Adrenal gland (tissue), 5 donors: ENCODE data around the gene CAMKMT.

Experiments
- CTCF ChIP-seq, 6 experiments: fragments of 450-650 bp in 4 of 6; fragments of 200-600 bp in 2 of 6; sonication (generic) in 1 of 6; IDR thresholded peaks; 1 replicate in 5 of 6; 2 replicates in 1 of 6; pipeline versions ENCODE4 v1.5.1 to v1.8.0; 2016 to 2021; ENCODE audit warnings: antibody characterized with exemption in 6 of 6, mild to moderate bottlenecking in 2 of 6, moderate library complexity in 1 of 6
- POLR2A ChIP-seq, 2 donors: fragments of 450-650 bp; IDR thresholded peaks; one replicate each; pipeline ENCODE4 v1.6.1; 2017; ENCODE audit warnings: antibody characterized with exemption in 2 of 2, mild to moderate bottlenecking in 2 of 2, moderate library complexity in 1 of 2
- donor health status: DM: no; HTN: no; CAD: no.

GRCh38 chr2:44618251-44619023 lies 256.7 kb downstream of the CAMKMT start:
- TF ChIP-seq CTCF (IDR thresholded peaks at IDR 0.05) (no peak), POLR2A (IDR thresholded peaks at IDR 0.05) (no peak)
